Peyer's patch (tissue), 4 donors: Measurements from ENCODE around the gene LDLRAD3.

Experiments
- POLR2A ChIP-seq, 2 donors: fragments of 450-650 bp; IDR thresholded peaks; one replicate each; pipeline ENCODE4 v1.5.1; 2017; ENCODE audit warnings: antibody characterized with exemption in 2 of 2, mild to moderate bottlenecking in 2 of 2, moderate library complexity in 2 of 2
- TF ChIP-seq, protein P1 (sequence below), 6 experiments: fragments of 450-650 bp in 4 of 6; fragments of 200-600 bp in 2 of 6; sonication (generic) in 1 of 6; IDR thresholded peaks; one replicate each; pipeline ENCODE4 v1.5.1; 2017 to 2019; ENCODE audit warnings: antibody characterized with exemption in 6 of 6, mild to moderate bottlenecking in 3 of 6, moderate library complexity in 1 of 6

DNA sequence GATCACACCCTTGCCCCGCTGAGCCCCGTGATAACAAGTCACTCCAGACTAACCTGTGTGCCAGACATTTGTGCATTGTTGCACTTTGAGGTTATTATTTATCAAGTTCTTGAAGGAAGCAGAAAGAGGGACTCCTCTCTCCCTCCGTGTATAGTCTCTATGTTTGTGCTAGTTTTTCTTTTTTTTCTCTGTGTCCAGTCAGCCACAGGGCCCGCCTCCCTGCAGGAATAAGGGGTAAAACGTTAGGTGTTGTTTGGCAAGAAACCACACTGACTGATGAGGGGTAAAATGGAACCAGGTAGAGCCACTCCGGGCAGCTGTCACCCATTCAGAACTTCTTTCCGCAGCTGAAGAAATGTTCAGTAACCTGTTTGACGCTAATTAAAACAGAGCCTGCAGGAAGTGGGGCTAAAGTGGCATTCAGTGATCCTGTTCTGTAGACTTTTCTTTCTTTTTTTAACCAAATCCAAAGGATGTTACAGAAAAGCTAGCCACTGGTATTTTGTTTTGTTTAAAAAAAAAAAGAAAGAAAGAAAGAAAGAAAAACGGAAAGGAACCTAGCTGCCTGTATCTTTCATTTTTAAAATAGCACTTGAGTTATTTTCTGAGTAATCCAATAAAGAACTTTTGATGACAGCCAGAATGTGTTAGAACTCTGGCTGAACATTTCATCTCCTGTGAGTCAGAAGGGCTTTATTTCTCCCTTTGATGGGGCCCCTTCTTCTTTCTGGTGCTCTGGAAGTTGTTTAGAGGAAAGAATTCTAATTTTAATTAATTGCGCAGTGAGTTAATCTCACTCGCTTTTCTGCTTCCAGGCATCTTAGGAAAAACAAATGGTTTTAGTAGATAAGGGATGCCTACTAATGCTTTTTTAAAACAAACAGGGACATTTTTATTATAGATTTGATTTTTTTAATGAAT is 287.2 kb downstream of the LDLRAD3 start:
- TF ChIP-seq POLR2A (IDR thresholded peaks at IDR 0.05), result no peak
- TF ChIP-seq, protein P1, sequence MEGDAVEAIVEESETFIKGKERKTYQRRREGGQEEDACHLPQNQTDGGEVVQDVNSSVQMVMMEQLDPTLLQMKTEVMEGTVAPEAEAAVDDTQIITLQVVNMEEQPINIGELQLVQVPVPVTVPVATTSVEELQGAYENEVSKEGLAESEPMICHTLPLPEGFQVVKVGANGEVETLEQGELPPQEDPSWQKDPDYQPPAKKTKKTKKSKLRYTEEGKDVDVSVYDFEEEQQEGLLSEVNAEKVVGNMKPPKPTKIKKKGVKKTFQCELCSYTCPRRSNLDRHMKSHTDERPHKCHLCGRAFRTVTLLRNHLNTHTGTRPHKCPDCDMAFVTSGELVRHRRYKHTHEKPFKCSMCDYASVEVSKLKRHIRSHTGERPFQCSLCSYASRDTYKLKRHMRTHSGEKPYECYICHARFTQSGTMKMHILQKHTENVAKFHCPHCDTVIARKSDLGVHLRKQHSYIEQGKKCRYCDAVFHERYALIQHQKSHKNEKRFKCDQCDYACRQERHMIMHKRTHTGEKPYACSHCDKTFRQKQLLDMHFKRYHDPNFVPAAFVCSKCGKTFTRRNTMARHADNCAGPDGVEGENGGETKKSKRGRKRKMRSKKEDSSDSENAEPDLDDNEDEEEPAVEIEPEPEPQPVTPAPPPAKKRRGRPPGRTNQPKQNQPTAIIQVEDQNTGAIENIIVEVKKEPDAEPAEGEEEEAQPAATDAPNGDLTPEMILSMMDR (IDR thresholded peaks at IDR 0.05), result no peak
